DMS114 treated with DMSO at 0.1 percent for 48 hours (cell line): Measurements from ENCODE around the gene ZNF746.
A peak's percentile ranks its signal among the peaks of the same experiment; 100 is the strongest.
"Not testable (repeated sequence)": the region's sequence is repeated elsewhere in the genome, so short reads cannot be mapped to it uniquely, and the experiment has no call there.

ENCODE experiments used
- DNase-seq: peaks from one replicate; lab custom pipeline; 2025; ENCODE audit not compliant: unreplicated experiment; lab: John Stamatoyannopoulos, UW

The ZNF746 gene

GRCh38 chr7:149497467-149498261, at the start of gene ZNF746:
TSS of gene ZNF746 (minus strand) at chr7:149497809. CDS start at chr7:149497536, 273 bp downstream.
- DNase-seq, result peak; percentile 31

DNA sequence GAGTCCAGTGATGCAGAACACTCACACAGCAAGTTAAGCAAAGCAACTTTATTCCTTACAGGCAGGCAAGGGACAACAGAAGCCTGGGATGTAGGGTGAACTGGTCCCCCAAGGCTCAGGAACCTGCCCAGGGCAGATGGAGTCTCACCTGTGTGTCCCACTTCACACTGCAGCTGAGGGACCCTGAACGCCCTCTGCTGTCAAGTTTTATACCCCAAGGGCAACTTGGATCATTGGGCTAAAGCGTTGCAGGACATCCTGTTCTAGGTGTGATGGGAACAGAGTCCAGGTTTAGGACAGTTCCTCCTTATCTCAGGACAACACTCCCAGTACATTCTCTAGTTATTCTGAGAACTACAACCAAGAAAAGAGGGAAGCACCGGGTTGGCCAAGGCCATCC, 49.5 kb upstream of the ZNF746 start:
- no peak for DNase-seq

- no peak for DNase-seq
Observed at GRCh38 chr7:149546331-149546730, 48.7 kb upstream of the ZNF746 start.

- no peak for DNase-seq
Observed at GRCh38 chr7:149544028-149544427, 46.4 kb upstream of the ZNF746 start.

DNA sequence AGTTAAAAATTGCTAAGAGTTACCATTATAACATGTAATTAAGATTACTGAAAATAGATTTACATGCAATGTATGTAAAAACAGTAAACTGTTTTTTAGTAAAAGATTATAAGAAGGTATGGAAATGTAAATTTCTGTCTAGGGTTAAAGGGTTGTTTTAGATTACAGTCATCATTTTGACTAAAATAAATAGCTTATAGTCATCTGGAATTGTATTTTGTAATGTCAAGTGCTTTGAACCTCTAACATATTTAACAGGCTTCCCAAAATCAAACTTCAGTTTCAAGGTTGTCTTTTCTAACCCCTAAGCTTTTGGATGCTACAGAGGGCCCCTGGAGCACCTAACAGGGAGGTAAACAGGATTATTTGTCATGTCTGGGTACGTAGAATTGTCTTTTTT, 35.0 kb upstream of the ZNF746 start:
- DNase-seq, result no peak

DNA sequence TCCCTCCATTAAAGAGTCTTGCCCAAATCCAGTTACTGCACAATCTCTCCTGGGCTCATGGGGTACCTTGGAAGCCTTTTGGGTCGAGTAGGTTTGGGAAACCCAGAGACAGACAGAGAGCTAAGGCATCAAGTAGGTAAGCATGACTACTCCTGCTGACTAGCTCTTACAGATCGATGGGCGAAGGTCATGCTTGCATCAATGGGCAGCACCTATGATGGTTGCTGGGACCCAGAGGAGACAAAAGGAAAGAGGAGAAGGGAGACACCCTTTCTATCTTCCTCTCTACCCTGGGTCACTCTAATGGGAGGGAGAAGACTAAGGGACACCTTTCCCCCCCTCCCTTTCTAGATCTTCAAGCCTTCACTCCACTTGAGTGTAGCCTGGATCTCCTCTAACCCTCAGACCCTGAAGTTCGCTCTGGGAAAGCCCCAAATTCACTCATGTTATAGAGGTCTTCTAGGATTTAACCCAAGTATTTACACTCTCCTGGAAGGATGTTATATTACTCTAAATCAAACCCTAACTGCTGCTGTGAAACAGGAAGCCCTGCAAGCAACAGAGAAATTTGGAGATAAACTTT, 31.6 kb upstream of the ZNF746 start:
- no peak for DNase-seq

GRCh38 chr7:149527414-149527813, 29.8 kb upstream of the ZNF746 start:
- DNase-seq, result no peak

- DNase-seq, result no peak
Observed at GRCh38 chr7:149525280-149525679, 27.7 kb upstream of the ZNF746 start.

- DNase-seq, result no peak
Observed at GRCh38 chr7:149524394-149524793, 26.8 kb upstream of the ZNF746 start.

GRCh38 chr7:149510248-149510647, 12.6 kb upstream of the ZNF746 start:
- DNase-seq, result no peak

- no peak for DNase-seq
Observed at GRCh38 chr7:149509774-149510173, 12.2 kb upstream of the ZNF746 start.

GRCh38 chr7:149505551-149505950, 7.9 kb upstream of the ZNF746 start:
- DNase-seq, result no peak

DNA sequence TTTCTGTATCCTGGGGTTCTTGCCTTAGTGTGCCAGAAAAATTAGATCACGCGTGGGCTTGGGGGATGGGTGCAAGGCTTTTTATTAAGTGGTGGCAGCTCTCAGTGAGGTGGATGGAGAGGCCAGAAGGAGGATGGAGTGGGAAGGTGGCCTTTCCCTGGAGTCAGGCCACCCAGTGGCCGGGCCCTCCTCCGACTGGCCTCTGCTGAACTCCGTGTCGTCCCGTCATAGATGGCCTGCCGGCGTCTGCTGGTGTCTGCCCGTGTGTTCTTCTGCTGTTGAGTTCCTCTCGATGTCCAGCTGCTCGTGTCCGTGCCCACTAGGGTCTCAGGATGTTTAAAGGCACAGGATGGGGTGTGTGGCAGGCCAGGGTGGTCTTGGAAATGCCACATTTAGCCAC, 4.0 kb upstream of the ZNF746 start:
- DNase-seq, result no peak

DNA sequence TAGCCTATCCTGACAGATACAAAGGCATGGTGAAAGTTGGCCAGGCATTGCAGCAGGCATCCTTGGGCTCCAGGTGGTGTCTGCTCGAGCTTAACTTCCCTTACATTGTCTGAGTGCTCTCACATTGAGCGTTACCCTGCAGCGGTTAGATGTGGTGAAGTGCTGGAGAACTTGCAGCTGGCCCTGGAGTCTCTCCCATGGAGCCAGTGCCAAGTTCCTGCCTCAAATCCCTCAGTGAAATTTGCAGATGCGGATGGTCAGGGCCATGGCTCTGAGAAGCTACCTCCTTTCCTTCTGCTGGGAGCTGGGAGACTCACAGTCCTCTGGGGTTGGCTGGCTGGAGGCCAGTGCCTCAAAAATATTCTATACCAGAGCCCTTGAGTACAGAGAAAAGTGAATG, 3.3 kb upstream of the ZNF746 start:
- DNase-seq, result no peak

- no peak for DNase-seq
Observed at GRCh38 chr7:149500201-149500600, 2.6 kb upstream of the ZNF746 start.

- no peak for DNase-seq
Observed at GRCh38 chr7:149498811-149499210, 1.2 kb upstream of the ZNF746 start.

DNA sequence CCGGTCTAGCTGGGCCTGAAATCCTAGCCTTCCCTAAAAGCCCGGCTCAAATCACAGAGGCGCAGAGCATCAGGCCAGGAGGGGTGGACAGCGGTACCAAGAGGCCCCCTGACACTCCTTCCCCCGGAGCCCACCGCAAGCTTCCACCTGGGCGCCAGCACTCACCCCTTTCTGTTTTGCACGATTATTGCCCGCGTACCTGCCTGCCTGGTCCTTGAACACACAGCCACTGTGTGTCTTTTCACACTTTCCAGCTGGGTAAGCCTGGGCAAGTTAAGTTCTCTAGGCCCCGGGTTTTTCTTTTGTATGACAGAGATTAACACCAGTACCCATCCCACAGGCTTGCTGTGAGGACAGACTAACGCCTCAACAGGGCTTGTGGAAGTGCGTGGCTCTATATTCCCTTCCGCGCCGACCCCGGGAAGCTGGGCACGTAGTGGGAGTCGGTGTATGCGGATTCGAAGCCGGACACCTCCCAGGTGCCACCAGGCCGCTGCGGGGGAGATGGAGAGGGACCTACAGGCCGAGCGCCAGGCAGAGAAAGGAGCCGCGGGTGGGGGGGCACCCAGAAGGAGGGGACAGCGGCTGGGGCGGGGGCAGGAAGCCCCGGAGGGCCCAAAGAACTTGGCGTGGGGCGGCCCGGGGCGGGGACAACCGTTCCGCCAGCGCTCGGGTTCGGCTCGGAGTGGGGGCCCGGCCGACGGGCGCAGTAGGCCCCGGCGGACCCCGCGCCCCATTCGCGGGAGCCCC, 792 bp downstream of the ZNF746 start:
- no peak for DNase-seq

GRCh38 chr7:149495785-149496641, 1.6 kb downstream of the ZNF746 start:
- no peak for DNase-seq

DNA sequence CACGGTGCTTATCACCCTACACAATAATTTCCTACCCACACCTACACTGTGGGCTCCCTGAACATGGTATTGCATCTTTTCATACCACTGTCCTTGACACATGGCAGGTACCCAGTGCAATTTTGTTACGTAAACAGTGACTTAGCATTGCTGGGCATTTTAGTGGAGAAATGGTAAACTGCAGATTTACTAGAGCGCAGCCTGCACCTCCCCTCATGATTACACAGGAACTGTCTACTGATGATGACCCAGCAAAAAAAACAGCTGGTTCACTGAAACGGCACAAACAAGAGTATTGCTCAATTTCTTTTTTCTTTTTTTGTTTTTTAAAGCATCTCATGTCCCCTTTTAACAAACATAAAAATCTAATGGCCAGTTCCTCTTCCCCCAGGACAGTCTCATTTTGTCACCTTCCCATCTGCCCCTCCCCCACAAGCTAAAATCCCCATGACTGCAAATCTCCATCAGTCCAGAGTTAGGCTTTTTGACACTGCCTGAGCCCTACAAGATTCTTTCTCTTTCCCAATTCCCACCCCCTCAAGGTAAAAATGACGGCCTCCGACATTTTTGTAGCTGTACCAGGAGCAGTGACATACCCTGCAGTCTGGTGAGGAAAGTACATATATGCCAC, 2.8 kb downstream of the ZNF746 start:
- DNase-seq, result no peak

DNA sequence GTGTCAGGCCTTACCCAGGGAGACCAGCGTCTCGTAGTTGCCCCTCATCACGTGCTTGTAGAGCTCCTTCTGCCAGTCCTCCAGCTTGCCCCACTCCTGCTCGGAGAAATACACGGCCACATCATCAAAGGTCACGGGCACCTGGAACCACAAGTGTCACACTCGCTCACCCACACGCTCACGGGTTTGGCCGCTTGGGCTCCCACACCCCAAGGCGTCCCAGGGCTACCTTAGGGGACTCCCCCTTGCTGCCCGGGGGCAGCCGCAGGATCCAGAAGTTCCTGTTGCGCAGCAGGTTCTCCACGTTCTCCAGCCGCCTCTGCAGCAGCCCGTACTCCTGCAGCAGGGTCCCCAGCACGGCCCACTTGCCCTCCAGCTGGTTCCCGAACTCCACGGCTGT, 3.6 kb downstream of the ZNF746 start:
- DNase-seq, result not testable (repeated sequence)

- no peak for DNase-seq
Observed at GRCh38 chr7:149493366-149493765, 4.2 kb downstream of the ZNF746 start.
